NCI-H2107 treated with DMSO at 0.1 percent for 48 hours (cell line): ENCODE measurements around the gene LDLRAD4.

Experiments used
- DNase-seq: peaks from one replicate; lab custom pipeline; 2025; ENCODE audit not compliant: unreplicated experiment; lab: John Stamatoyannopoulos, UW

The LDLRAD4 gene

GRCh38 chr18:13440277-13441248, 222.0 kb downstream of the LDLRAD4 start:
- DNase-seq = peak; percentile 48

- no peak for DNase-seq
These were observed 223.2 kb downstream of the LDLRAD4 start for GRCh38 chr18:13441736-13442135.

- DNase-seq = no peak
These were observed 223.9 kb downstream of the LDLRAD4 start for GRCh38 chr18:13442451-13442850.

GRCh38 chr18:13443552-13443951, 225.0 kb downstream of the LDLRAD4 start:
- no peak for DNase-seq

GRCh38 chr18:13444430-13445240, 226.1 kb downstream of the LDLRAD4 start:
- no peak for DNase-seq

- no peak for DNase-seq
These were observed 226.8 kb downstream of the LDLRAD4 start for GRCh38 chr18:13445241-13445897.

GRCh38 chr18:13446024-13446423, 227.5 kb downstream of the LDLRAD4 start:
- no peak for DNase-seq

- peak; percentile 3 for DNase-seq
These were observed 228.3 kb downstream of the LDLRAD4 start for GRCh38 chr18:13446610-13447461.

- peak; percentile 44 for DNase-seq
These were observed 229.2 kb downstream of the LDLRAD4 start for GRCh38 chr18:13447621-13448334.

- DNase-seq = no peak
These were observed 229.8 kb downstream of the LDLRAD4 start for GRCh38 chr18:13448335-13448795.

- DNase-seq = no peak
These were observed 231.1 kb downstream of the LDLRAD4 start for GRCh38 chr18:13449651-13450050.

GRCh38 chr18:13450289-13451212, 232.0 kb downstream of the LDLRAD4 start:
- DNase-seq = no peak

GRCh38 chr18:13451213-13451540, 232.6 kb downstream of the LDLRAD4 start:
- DNase-seq = no peak

- no peak for DNase-seq
These were observed 233.3 kb downstream of the LDLRAD4 start for GRCh38 chr18:13451661-13452387.

GRCh38 chr18:13452388-13452811, 233.8 kb downstream of the LDLRAD4 start:
- no peak for DNase-seq

- no peak for DNase-seq
These were observed 234.5 kb downstream of the LDLRAD4 start for GRCh38 chr18:13452871-13453680.

- no peak for DNase-seq
These were observed 235.2 kb downstream of the LDLRAD4 start for GRCh38 chr18:13453714-13454113.
